ENCODE results near the gene SPTSSA. TPM values are rescaled to one million over a fixed set of nuclear protein-coding genes. Genes with fewer than 3 reads are reported as not detected.
"Not testable (repeated sequence)": the region's sequence is repeated elsewhere in the genome, so short reads cannot be mapped to it uniquely, and the experiment has no call there.

The SPTSSA gene
- total RNA-seq (ENCODE audit: unreplicated experiment): 22.1 TPM
- long read RNA-seq, partial matches to known transcripts: 0 of 2 reads
- long read RNA-seq, other reads (novel, unspliced or antisense): 0 of 2 reads

- Mint-ChIP-seq H3K4me3 (ENCODE audit: unreplicated experiment) (peak within 1 kb of the TSS; percentile 95), H3K36me3 (ENCODE audit: low read depth, unreplicated experiment) (no peaks in the 10 kb centered on the region), H3K9me3 (ENCODE audit: unreplicated experiment) (no peaks in the 10 kb centered on the region), H3K27me3 (ENCODE audit: unreplicated experiment) (peaks cover 5% of the 10 kb centered on the region), H3K27ac (ENCODE audit: unreplicated experiment) (peak within 1 kb of the TSS; percentile 92), H3K4me1 (ENCODE audit: unreplicated experiment) (peaks cover 21% of the 10 kb centered on the region)
- peak; percentile 95 for DNase-seq (ENCODE audit: low spot score)
- TF ChIP-seq CTCF (IDR thresholded peaks at IDR 0.05; ENCODE audit: unreplicated experiment): no peak
These were observed at the start of gene SPTSSA for GRCh38 chr14:34462132-34462893. Gene SPTSSA (minus strand): TSS chr14:34462240. CDS start chr14:34462207, 33 bp downstream.

DNA sequence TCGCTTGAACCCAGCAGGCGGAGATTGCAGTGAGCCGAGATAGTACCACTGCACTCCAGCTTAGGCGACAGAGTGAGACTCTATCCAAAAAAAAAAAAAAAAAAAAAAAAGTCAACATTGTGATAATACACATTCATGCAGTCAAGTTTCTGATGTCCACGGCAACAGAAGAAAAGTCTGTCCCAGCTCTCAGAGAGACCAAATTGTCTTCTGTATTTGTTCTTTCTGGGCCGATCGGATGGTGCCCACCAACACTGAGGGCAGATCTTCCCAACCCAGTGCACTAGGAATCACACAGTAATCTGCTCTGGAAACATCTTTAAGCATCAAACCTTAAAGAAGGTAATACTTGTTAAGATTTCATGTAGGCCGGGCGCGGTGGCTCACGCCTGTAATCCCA, 45.8 kb upstream of the SPTSSA start:
- H3K9me3 Mint-ChIP-seq (ENCODE audit: unreplicated experiment): no peaks in the 10 kb centered on the region
- no peak for TF ChIP-seq CTCF (IDR thresholded peaks at IDR 0.05; ENCODE audit: unreplicated experiment)
- H3K36me3 Mint-ChIP-seq (ENCODE audit: low read depth, unreplicated experiment): no peaks in the 10 kb centered on the region
- no peak for DNase-seq (ENCODE audit: low spot score)
- H3K27ac Mint-ChIP-seq (ENCODE audit: unreplicated experiment): no peak overlapping the region
- H3K4me1 Mint-ChIP-seq (ENCODE audit: unreplicated experiment): peaks cover 2% of the 10 kb centered on the region
- H3K4me3 Mint-ChIP-seq (ENCODE audit: unreplicated experiment): no peak overlapping the region
- no peaks in the 10 kb centered on the region for H3K27me3 Mint-ChIP-seq (ENCODE audit: unreplicated experiment)

GRCh38 chr14:34507459-34507858, 45.4 kb upstream of the SPTSSA start:
- peaks cover 5% of the 10 kb centered on the region for H3K4me1 Mint-ChIP-seq (ENCODE audit: unreplicated experiment)

GRCh38 chr14:34505124-34505491, 43.1 kb upstream of the SPTSSA start:
- not testable (repeated sequence) for H3K4me1 Mint-ChIP-seq (ENCODE audit: unreplicated experiment); H3K36me3 Mint-ChIP-seq (ENCODE audit: low read depth, unreplicated experiment); H3K4me3 Mint-ChIP-seq (ENCODE audit: unreplicated experiment); H3K9me3 Mint-ChIP-seq (ENCODE audit: unreplicated experiment); H3K27ac Mint-ChIP-seq (ENCODE audit: unreplicated experiment); DNase-seq (ENCODE audit: low spot score); H3K27me3 Mint-ChIP-seq (ENCODE audit: unreplicated experiment)

More at GRCh38 chr14:34507459-34507858, 45.4 kb upstream of the SPTSSA start:
- no peaks in the 10 kb centered on the region for H3K9me3 Mint-ChIP-seq (ENCODE audit: unreplicated experiment)
- H3K4me3 Mint-ChIP-seq (ENCODE audit: unreplicated experiment): no peak overlapping the region
- H3K27ac Mint-ChIP-seq (ENCODE audit: unreplicated experiment): no peak overlapping the region
- no peak for DNase-seq (ENCODE audit: low spot score)
- no peak for TF ChIP-seq CTCF (IDR thresholded peaks at IDR 0.05; ENCODE audit: unreplicated experiment)
- H3K27me3 Mint-ChIP-seq (ENCODE audit: unreplicated experiment): no peaks in the 10 kb centered on the region
- H3K36me3 Mint-ChIP-seq (ENCODE audit: low read depth, unreplicated experiment): no peaks in the 10 kb centered on the region

DNA sequence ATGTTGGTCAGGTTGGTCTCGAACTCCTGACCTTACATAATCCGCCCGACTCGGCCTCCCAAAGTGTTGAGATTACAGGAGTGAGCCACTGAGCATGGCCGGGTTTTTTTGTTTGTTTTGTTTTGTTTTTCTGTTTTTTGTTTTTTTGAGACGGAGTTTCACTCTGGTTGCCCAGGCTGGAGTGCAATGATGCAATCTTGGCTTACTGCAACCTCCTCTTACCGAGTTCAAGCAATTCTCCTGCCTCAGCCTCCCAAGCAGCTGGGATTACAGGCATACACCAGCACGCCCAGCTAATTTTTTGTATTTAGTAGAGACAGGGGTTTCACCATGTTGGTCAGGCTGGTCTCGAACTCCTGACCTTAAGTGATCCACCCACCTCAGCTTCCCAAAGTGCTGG, 42.0 kb upstream of the SPTSSA start:
- H3K27ac Mint-ChIP-seq (ENCODE audit: unreplicated experiment); H3K36me3 Mint-ChIP-seq (ENCODE audit: low read depth, unreplicated experiment); H3K9me3 Mint-ChIP-seq (ENCODE audit: unreplicated experiment); H3K4me1 Mint-ChIP-seq (ENCODE audit: unreplicated experiment); H3K27me3 Mint-ChIP-seq (ENCODE audit: unreplicated experiment); DNase-seq (ENCODE audit: low spot score); H3K4me3 Mint-ChIP-seq (ENCODE audit: unreplicated experiment): not testable (repeated sequence)

DNA sequence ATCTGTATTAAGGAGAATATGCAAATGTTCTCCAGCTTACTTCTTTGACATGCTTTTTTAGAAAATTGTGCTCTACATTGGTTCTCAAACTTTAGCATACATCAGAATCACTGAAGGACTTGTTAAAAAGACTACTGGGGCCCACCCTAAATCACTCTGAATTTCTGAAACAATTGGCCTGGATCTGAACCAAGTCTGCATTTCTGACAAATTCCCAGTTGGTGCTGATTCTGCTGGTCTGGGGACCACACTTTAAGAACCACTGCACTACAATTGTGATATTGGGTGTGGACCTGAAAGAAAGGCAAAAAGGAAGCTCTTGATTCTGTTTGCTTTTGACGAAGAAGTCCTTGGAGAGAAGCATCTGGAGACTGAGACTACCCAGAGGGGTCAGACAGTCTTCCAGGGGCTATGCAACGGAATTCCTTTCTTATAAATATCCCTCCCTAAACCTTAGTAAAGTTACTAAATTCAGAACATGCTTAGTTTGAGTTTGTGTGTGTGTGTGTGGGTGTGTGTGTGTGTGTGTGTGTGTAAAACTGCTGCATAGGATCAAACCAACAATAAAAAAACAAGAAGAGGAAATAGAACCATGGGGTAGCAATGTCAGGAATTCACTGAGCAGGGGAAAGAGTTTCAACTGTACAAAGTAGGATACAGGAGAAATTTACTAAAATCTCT, 40.6 kb upstream of the SPTSSA start:
- H3K9me3 Mint-ChIP-seq (ENCODE audit: unreplicated experiment): no peaks in the 10 kb centered on the region
- H3K4me3 Mint-ChIP-seq (ENCODE audit: unreplicated experiment): no peak overlapping the region
- no peak for DNase-seq (ENCODE audit: low spot score)
- H3K27ac Mint-ChIP-seq (ENCODE audit: unreplicated experiment): peak overlapping the region; percentile 76
- no peaks in the 10 kb centered on the region for H3K36me3 Mint-ChIP-seq (ENCODE audit: low read depth, unreplicated experiment)
- peaks cover 5% of the 10 kb centered on the region for H3K4me1 Mint-ChIP-seq (ENCODE audit: unreplicated experiment)
- H3K27me3 Mint-ChIP-seq (ENCODE audit: unreplicated experiment): peaks cover 3% of the 10 kb centered on the region
- TF ChIP-seq CTCF (IDR thresholded peaks at IDR 0.05; ENCODE audit: unreplicated experiment): no peak
